GM23338 (cell line): Measurements from ENCODE around the gene DOP1A. TPM values are rescaled to one million over a fixed set of nuclear protein-coding genes. Genes with fewer than 3 reads are reported as not detected.

Experiments used
- ATAC-seq: fragments of 200-7000 bp; cut with Tn5 transposase; 3 replicates; pipeline ENCODE4 v1.9.1; 2020
- DNase-seq: peaks from one replicate; pipeline ENCODE4 v3.0.0-alpha.2; 2015; ENCODE audit warnings: low spot score
- H2AFZ ChIP-seq: fragments of 200-600 bp; sonication (generic); 2 replicates; pipeline ENCODE4 v1.8.0; 2016; ENCODE audit warnings: antibody characterized with exemption, mild to moderate bottlenecking, moderate library complexity
- H3F3A ChIP-seq: fragments of 200-600 bp; sonication (generic); replicated peaks from 2 replicates; pipeline ENCODE4 v1.8.0; 2017; ENCODE audit warnings: antibody characterized with exemption, mixed run types, low read depth
- H3K27ac ChIP-seq: fragments of 200-600 bp; sonication (generic); 2 replicates; pipeline ENCODE4 v1.6.1; 2016; ENCODE audit warnings: low read depth
- H3K27me3 ChIP-seq: fragments of 200-600 bp; sonication (generic); 2 replicates; pipeline ENCODE4 v1.8.0; 2016; ENCODE audit warnings: mild to moderate bottlenecking, mixed run types, moderate library complexity; ENCODE audit not compliant: insufficient read depth
- H3K36me3 ChIP-seq: fragments of 200-600 bp; sonication (generic); 2 replicates; pipeline ENCODE4 v1.8.0; 2016; ENCODE audit warnings: mild to moderate bottlenecking; ENCODE audit not compliant: insufficient read depth
- H3K4me1 ChIP-seq: fragments of 200-600 bp; sonication (generic); 2 replicates; pipeline ENCODE4 v1.8.0; 2016; ENCODE audit warnings: mild to moderate bottlenecking, moderate library complexity; ENCODE audit not compliant: insufficient read depth
- H3K4me2 ChIP-seq: fragments of 200-600 bp; sonication (generic); 2 replicates; pipeline ENCODE4 v1.7.1; 2017; ENCODE audit warnings: mixed run types
- H3K4me3 ChIP-seq: fragments of 200-600 bp; sonication (generic); 2 replicates; pipeline ENCODE4 v1.6.1; 2016; ENCODE audit warnings: mixed run types
- H3K79me2 ChIP-seq: fragments of 200-600 bp; sonication (generic); replicated peaks from 2 replicates; pipeline ENCODE4 v1.8.0; 2017; ENCODE audit warnings: mild to moderate bottlenecking; ENCODE audit not compliant: insufficient read depth
- H3K9me2 ChIP-seq: fragments of 200-600 bp; sonication (generic); 2 replicates; pipeline ENCODE4 v1.8.0; 2017; ENCODE audit not compliant: insufficient read depth
- H4K20me1 ChIP-seq: fragments of 200-600 bp; sonication (generic); replicated peaks from 2 replicates; pipeline ENCODE4 v1.8.0; 2017; ENCODE audit warnings: mild to moderate bottlenecking; ENCODE audit not compliant: insufficient read depth
- H3K27ac Mint-ChIP-seq: 2 replicates; pipeline ENCODE4 v1.8.0; 2020; ENCODE audit warnings: inconsistent platforms, mild to moderate bottlenecking, moderate library complexity, mixed read lengths
- H3K27me3 Mint-ChIP-seq: 3 replicates; pipeline ENCODE4 v1.8.0; 2022; ENCODE audit warnings: low read depth, mild to moderate bottlenecking, moderate library complexity, mixed read lengths, inconsistent platforms; ENCODE audit not compliant: insufficient read depth, poor library complexity
- H3K36me3 Mint-ChIP-seq: 3 replicates; pipeline ENCODE4 v1.8.0; 2021; ENCODE audit warnings: low read depth, mild to moderate bottlenecking, inconsistent platforms, moderate library complexity, mixed read lengths
- H3K4me1 Mint-ChIP-seq: 3 replicates; pipeline ENCODE4 v1.8.0; 2020; ENCODE audit warnings: mild to moderate bottlenecking, inconsistent platforms, mixed read lengths
- H3K4me3 Mint-ChIP-seq: 3 replicates; pipeline ENCODE4 v1.8.0; 2021; ENCODE audit warnings: moderate library complexity, mild to moderate bottlenecking, inconsistent platforms, mixed read lengths
- H3K9me3 Mint-ChIP-seq: 3 replicates; pipeline ENCODE4 v1.8.0; 2020; ENCODE audit warnings: moderate library complexity, mild to moderate bottlenecking, inconsistent platforms, mixed read lengths
- CREB1 ChIP-seq: fragments of 250-450 bp; sonication (Bioruptor Pico); IDR thresholded peaks from 2 replicates; pipeline ENCODE4 v1.5.0; 2020; ENCODE audit warnings: low read depth, mild to moderate bottlenecking, moderate library complexity
- CTCF ChIP-seq, 2 experiments: fragments of 200-600 bp in 1 of 2; sonication (generic) in 1 of 2; conservative IDR thresholded peaks; 2 replicates each; pipeline versions ENCODE4 v1.5.1 to v1.6.1; 2016 to 2017; ENCODE audit warnings: antibody characterized with exemption in 2 of 2, low read depth in 2 of 2, mild to moderate bottlenecking in 2 of 2, moderate library complexity in 1 of 2
- ETS1 ChIP-seq: IDR thresholded peaks from 2 replicates; pipeline ENCODE4 v1.6.1; 2016; ENCODE audit warnings: antibody characterized with exemption
- EZH2 ChIP-seq: fragments of 200-600 bp; sonication (generic); IDR thresholded peaks from one replicate; pipeline ENCODE4 v1.8.0; 2017; ENCODE audit warnings: antibody characterized with exemption, mild to moderate bottlenecking, low read depth; ENCODE audit not compliant: unreplicated experiment
- EZH2phosphoT487 ChIP-seq: fragments of 200-600 bp; sonication (generic); IDR thresholded peaks from one replicate; pipeline ENCODE4 v1.8.1; 2018; ENCODE audit warnings: antibody characterized with exemption; ENCODE audit not compliant: unreplicated experiment
- JUNB ChIP-seq: IDR thresholded peaks from one replicate; pipeline ENCODE4 v1.6.1; 2016; ENCODE audit warnings: antibody characterized with exemption; ENCODE audit not compliant: unreplicated experiment
- NANOG ChIP-seq: IDR thresholded peaks from 2 replicates; pipeline ENCODE4 v1.6.1; 2016; ENCODE audit warnings: antibody characterized with exemption, borderline replicate concordance
- POLR2AphosphoS5 ChIP-seq: IDR thresholded peaks from 2 replicates; pipeline ENCODE4 v1.6.1; 2016; ENCODE audit warnings: antibody characterized with exemption, low read depth
- STAT1 ChIP-seq: IDR thresholded peaks from one replicate; pipeline ENCODE4 v1.6.1; 2016; ENCODE audit warnings: antibody characterized with exemption; ENCODE audit not compliant: unreplicated experiment
- ZNF114 ChIP-seq: fragments of 250-450 bp; sonication (Bioruptor Pico); IDR thresholded peaks from 2 replicates; pipeline ENCODE4 v1.5.0; 2020; ENCODE audit warnings: mild to moderate bottlenecking, moderate library complexity
- ZNF331 ChIP-seq: fragments of 250-450 bp; sonication (Bioruptor Pico); IDR thresholded peaks from 2 replicates; pipeline ENCODE4 v1.5.0; 2020; ENCODE audit warnings: low read depth, mild to moderate bottlenecking, moderate library complexity
- polyA plus RNA-seq: library from polyadenylated mRNA; unstranded; fragments of >200 nt; fragmentation: Nextera tagmentation; extraction: Ambion mirVana; gene quantifications from 2 replicates; pipeline ENCODE4 v1.2.1, GENCODE V29; 2016
- total RNA-seq: library from RNA; depleted of rRNA; stranded (reverse); fragments of >200 nt; shearing (Covaris generic); gene quantifications from 2 replicates; pipeline ENCODE4 v1.2.3, GENCODE V29; 2014
- TF ChIP-seq, protein P1 (sequence below): IDR thresholded peaks from one replicate; pipeline ENCODE4 v1.6.1; 2018; ENCODE audit warnings: antibody characterized with exemption; ENCODE audit not compliant: unreplicated experiment
- TF ChIP-seq, protein P2 (sequence below): fragments of 250-450 bp; sonication (Bioruptor Pico); IDR thresholded peaks from 2 replicates; pipeline ENCODE4 v1.5.0; 2020; ENCODE audit warnings: mild to moderate bottlenecking, moderate library complexity

Gene DOP1A
- total and polyA plus RNA-seq, 2 experiments from 2014 or later: 3.9 to 18.6 TPM

DNA sequence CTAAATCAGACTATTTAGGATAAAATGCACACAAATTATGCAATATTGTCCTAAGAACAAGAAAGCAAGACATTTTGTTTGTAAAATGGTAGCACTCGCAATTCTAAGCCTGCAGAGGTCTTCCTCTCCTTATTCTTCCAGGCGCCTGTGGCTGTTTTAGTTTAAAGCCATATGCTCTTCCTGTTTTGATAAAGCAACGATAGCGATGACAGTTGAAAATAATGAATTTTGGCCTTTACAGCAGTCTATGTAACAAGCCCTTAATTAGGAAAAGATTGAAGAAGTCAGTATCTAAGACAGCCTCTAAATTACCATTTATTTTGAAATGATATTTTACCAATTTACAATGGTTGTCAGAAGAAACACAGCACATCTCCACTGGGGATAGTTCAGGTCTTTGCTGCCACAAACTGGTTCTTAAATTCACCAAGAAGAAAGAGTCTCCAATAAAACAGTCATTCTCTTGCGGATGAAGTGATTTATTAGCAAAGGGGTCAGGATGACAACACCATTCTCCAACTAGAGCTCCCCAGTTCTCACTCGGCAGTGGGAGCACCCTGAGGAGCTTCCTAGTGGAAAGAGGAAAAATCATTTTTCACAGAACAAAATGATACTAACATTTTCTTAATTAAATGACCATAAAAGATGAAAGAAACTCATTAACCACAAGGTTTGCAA is 23.2 kb upstream of the DOP1A start:
- peaks cover 20% of the 10 kb centered on the region for H3K4me1 Mint-ChIP-seq
- TF ChIP-seq CREB1 (CRISPR knock-in tag): no peak
- no peak for TF ChIP-seq JUNB
- no peak for TF ChIP-seq POLR2AphosphoS5
- TF ChIP-seq EZH2phosphoT487: no peak
- no peak for TF ChIP-seq EZH2
- no peak for TF ChIP-seq ETS1
- TF ChIP-seq ZNF114 (CRISPR knock-in tag): no peak
- no peak for TF ChIP-seq NANOG
- TF ChIP-seq, protein P1, sequence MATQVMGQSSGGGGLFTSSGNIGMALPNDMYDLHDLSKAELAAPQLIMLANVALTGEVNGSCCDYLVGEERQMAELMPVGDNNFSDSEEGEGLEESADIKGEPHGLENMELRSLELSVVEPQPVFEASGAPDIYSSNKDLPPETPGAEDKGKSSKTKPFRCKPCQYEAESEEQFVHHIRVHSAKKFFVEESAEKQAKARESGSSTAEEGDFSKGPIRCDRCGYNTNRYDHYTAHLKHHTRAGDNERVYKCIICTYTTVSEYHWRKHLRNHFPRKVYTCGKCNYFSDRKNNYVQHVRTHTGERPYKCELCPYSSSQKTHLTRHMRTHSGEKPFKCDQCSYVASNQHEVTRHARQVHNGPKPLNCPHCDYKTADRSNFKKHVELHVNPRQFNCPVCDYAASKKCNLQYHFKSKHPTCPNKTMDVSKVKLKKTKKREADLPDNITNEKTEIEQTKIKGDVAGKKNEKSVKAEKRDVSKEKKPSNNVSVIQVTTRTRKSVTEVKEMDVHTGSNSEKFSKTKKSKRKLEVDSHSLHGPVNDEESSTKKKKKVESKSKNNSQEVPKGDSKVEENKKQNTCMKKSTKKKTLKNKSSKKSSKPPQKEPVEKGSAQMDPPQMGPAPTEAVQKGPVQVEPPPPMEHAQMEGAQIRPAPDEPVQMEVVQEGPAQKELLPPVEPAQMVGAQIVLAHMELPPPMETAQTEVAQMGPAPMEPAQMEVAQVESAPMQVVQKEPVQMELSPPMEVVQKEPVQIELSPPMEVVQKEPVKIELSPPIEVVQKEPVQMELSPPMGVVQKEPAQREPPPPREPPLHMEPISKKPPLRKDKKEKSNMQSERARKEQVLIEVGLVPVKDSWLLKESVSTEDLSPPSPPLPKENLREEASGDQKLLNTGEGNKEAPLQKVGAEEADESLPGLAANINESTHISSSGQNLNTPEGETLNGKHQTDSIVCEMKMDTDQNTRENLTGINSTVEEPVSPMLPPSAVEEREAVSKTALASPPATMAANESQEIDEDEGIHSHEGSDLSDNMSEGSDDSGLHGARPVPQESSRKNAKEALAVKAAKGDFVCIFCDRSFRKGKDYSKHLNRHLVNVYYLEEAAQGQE: no peak
- TF ChIP-seq ZNF331 (CRISPR knock-in tag): no peak
- no peak for TF ChIP-seq STAT1
- TF ChIP-seq, protein P2, sequence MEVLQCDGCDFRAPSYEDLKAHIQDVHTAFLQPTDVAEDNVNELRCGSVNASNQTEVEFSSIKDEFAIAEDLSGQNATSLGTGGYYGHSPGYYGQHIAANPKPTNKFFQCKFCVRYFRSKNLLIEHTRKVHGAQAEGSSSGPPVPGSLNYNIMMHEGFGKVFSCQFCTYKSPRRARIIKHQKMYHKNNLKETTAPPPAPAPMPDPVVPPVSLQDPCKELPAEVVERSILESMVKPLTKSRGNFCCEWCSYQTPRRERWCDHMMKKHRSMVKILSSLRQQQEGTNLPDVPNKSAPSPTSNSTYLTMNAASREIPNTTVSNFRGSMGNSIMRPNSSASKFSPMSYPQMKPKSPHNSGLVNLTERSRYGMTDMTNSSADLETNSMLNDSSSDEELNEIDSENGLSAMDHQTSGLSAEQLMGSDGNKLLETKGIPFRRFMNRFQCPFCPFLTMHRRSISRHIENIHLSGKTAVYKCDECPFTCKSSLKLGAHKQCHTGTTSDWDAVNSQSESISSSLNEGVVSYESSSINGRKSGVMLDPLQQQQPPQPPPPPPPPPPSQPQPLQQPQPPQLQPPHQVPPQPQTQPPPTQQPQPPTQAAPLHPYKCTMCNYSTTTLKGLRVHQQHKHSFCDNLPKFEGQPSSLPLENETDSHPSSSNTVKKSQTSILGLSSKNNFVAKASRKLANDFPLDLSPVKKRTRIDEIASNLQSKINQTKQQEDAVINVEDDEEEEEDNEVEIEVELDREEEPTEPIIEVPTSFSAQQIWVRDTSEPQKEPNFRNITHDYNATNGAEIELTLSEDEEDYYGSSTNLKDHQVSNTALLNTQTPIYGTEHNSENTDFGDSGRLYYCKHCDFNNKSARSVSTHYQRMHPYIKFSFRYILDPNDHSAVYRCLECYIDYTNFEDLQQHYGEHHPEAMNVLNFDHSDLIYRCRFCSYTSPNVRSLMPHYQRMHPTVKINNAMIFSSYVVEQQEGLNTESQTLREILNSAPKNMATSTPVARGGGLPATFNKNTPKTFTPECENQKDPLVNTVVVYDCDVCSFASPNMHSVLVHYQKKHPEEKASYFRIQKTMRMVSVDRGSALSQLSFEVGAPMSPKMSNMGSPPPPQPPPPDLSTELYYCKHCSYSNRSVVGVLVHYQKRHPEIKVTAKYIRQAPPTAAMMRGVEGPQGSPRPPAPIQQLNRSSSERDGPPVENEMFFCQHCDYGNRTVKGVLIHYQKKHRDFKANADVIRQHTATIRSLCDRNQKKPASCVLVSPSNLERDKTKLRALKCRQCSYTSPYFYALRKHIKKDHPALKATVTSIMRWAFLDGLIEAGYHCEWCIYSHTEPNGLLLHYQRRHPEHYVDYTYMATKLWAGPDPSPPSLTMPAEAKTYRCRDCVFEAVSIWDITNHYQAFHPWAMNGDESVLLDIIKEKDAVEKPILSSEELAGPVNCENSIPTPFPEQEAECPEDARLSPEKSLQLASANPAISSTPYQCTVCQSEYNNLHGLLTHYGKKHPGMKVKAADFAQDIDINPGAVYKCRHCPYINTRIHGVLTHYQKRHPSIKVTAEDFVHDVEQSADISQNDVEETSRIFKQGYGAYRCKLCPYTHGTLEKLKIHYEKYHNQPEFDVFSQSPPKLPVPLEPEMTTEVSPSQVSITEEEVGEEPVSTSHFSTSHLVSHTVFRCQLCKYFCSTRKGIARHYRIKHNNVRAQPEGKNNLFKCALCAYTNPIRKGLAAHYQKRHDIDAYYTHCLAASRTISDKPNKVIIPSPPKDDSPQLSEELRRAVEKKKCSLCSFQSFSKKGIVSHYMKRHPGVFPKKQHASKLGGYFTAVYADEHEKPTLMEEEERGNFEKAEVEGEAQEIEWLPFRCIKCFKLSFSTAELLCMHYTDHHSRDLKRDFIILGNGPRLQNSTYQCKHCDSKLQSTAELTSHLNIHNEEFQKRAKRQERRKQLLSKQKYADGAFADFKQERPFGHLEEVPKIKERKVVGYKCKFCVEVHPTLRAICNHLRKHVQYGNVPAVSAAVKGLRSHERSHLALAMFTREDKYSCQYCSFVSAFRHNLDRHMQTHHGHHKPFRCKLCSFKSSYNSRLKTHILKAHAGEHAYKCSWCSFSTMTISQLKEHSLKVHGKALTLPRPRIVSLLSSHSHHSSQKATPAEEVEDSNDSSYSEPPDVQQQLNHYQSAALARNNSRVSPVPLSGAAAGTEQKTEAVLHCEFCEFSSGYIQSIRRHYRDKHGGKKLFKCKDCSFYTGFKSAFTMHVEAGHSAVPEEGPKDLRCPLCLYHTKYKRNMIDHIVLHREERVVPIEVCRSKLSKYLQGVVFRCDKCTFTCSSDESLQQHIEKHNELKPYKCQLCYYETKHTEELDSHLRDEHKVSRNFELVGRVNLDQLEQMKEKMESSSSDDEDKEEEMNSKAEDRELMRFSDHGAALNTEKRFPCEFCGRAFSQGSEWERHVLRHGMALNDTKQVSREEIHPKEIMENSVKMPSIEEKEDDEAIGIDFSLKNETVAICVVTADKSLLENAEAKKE (CRISPR knock-in tag): no peak
- TF ChIP-seq CTCF (conservative IDR thresholded peaks at IDR 0.05; ENCODE audit: low read depth in 2 of 2): no peak
- H3K36me3 Mint-ChIP-seq: no peaks in the 10 kb centered on the region; the same call in 2 of the 3 replicates
- ATAC-seq (no peak), DNase-seq (no peak)
- Histone ChIP-seq H2AFZ (no peak overlapping the region), H3K9me2 (no peaks in the 10 kb centered on the region), H4K20me1 (0 out of 2 replicates have a peak, but pooled peaks cover 4% of the 10 kb centered on the region), H3F3A (no peaks in the 10 kb centered on the region), H3K4me1 (peaks cover 8% of the 10 kb centered on the region), H3K4me2 (no peak overlapping the region), H3K27me3 (no peaks in the 10 kb centered on the region), H3K79me2 (peaks cover 4% of the 10 kb centered on the region; the same call in 1 of the 2 replicates), H3K27ac (no peak overlapping the region), H3K36me3 (no peaks in the 10 kb centered on the region), H3K4me3 (no peak overlapping the region)
- no peak overlapping the region for H3K4me3 Mint-ChIP-seq
- no peaks in the 10 kb centered on the region for H3K9me3 Mint-ChIP-seq
- no peaks in the 10 kb centered on the region for H3K27me3 Mint-ChIP-seq
- no peak overlapping the region; the same call in 1 of the 2 replicates for H3K27ac Mint-ChIP-seq
